Smooth muscle cell of the pulmonary artery (primary cell): Measurements from ENCODE around the gene CT45A2. TPM values are rescaled to one million over a fixed set of nuclear protein-coding genes. Genes with fewer than 3 reads are reported as not detected.

Experiments
- total RNA-seq: library from RNA; depleted of rRNA; stranded (reverse); fragments of >200 nt; gene quantifications from 2 replicates; pipeline ENCODE4 v1.2.3, GENCODE V29; 2014

CT45A2 gene, protein sequence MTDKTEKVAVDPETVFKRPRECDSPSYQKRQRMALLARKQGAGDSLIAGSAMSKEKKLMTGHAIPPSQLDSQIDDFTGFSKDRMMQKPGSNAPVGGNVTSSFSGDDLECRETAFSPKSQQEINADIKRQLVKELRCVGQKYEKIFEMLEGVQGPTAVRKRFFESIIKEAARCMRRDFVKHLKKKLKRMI
- not detected in 2 replicates for total RNA-seq

DNA sequence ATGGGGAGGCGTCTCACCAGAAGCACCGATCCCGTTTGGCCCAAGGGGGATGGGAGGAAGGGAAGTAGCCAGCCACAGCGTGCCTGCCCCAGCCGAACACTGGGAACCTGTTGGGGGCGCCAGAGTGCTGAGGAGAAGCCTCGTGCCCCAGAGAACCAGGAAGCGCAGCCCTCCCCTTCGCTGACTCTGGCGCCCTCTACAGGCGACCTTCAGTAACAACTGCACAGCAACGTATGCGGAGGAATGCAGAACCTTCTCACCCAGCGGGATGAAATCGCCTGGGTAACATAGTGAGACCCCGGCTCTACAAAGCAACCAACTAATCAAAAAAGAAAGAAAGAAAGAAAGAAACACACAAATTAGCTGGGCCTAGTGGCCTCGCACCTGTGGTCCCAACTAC lies at the start of gene CT45A2:
CT45A2 (minus strand) TSS at position 101 of the 400 bp plus-strand sequence. CDS start 3,747 bp downstream, outside the sequence.

DNA sequence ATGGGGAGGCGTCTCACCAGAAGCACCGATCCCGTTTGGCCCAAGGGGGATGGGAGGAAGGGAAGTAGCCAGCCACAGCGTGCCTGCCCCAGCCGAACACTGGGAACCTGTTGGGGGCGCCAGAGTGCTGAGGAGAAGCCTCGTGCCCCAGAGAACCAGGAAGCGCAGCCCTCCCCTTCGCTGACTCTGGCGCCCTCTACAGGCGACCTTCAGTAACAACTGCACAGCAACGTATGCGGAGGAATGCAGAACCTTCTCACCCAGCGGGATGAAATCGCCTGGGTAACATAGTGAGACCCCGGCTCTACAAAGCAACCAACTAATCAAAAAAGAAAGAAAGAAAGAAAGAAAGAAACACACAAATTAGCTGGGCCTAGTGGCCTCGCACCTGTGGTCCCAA lies 34.6 kb upstream of the CT45A2 start, which contains the start of gene CT45A8:
CT45A8 (minus strand) TSS at position 101 of the 400 bp plus-strand sequence. CDS start 3,755 bp downstream, outside the sequence.

DNA sequence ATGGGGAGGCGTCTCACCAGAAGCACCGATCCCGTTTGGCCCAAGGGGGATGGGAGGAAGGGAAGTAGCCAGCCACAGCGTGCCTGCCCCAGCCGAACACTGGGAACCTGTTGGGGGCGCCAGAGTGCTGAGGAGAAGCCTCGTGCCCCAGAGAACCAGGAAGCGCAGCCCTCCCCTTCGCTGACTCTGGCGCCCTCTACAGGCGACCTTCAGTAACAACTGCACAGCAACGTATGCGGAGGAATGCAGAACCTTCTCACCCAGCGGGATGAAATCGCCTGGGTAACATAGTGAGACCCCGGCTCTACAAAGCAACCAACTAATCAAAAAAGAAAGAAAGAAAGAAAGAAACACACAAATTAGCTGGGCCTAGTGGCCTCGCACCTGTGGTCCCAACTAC lies 17.4 kb upstream of the CT45A2 start, which contains the start of gene CT45A7:
CT45A7 (minus strand) TSS at position 101 of the 400 bp plus-strand sequence. CDS start 3,747 bp downstream, outside the sequence.

DNA sequence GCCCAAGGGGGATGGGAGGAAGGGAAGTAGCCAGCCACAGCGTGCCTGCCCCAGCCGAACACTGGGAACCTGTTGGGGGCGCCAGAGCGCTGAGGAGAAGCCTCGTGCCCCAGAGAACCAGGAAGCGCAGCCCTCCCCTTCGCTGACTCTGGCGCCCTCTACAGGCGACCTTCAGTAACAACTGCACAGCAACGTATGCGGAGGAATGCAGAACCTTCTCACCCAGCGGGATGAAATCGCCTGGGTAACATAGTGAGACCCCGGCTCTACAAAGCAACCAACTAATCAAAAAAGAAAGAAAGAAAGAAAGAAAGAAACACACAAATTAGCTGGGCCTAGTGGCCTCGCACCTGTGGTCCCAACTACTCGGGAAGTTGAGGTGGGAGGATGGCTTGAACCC lies 17.1 kb downstream of the CT45A2 start, which contains the start of gene CT45A6:
CT45A6 (minus strand) TSS at position 101 of the 400 bp plus-strand sequence. CDS start 3,794 bp downstream, outside the sequence.

DNA sequence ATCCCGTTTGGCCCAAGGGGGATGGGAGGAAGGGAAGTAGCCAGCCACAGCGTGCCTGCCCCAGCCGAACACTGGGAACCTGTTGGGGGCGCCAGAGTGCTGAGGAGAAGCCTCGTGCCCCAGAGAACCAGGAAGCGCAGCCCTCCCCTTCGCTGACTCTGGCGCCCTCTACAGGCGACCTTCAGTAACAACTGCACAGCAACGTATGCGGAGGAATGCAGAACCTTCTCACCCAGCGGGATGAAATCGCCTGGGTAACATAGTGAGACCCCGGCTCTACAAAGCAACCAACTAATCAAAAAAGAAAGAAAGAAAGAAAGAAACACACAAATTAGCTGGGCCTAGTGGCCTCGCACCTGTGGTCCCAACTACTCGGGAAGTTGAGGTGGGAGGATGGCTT lies 34.4 kb downstream of the CT45A2 start, which contains the start of gene CT45A5:
CT45A5 (minus strand) TSS at position 101 of the 400 bp plus-strand sequence. CDS start 3,774 bp downstream, outside the sequence.

DNA sequence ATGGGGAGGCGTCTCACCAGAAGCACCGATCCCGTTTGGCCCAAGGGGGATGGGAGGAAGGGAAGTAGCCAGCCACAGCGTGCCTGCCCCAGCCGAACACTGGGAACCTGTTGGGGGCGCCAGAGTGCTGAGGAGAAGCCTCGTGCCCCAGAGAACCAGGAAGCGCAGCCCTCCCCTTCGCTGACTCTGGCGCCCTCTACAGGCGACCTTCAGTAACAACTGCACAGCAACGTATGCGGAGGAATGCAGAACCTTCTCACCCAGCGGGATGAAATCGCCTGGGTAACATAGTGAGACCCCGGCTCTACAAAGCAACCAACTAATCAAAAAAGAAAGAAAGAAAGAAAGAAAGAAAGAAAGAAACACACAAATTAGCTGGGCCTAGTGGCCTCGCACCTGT lies 51.7 kb downstream of the CT45A2 start, which contains the start of gene CT45A3:
CT45A3 (minus strand) TSS at position 101 of the 400 bp plus-strand sequence. CDS start 3,747 bp downstream, outside the sequence.

Other genes with a start within 250 kb of the CT45A2 start
- not detected in 2 replicates for gene CT45A1, start 106.4 kb downstream of the CT45A2 start, total RNA-seq
- gene CT45A3, start 51.8 kb downstream of the CT45A2 start, total RNA-seq = not detected in 2 replicates
- gene CT45A5, start 34.5 kb downstream of the CT45A2 start, total RNA-seq = not detected in 2 replicates
- gene CT45A6, start 17.2 kb downstream of the CT45A2 start, total RNA-seq = not detected in 2 replicates
- gene CT45A7, start 17.3 kb upstream of the CT45A2 start, total RNA-seq = not detected in 2 replicates
- gene CT45A8, start 34.5 kb upstream of the CT45A2 start, total RNA-seq = not detected in 2 replicates
- not detected in 2 replicates for gene CT45A9, start 51.8 kb upstream of the CT45A2 start, total RNA-seq
- gene CT45A10, start 73.4 kb upstream of the CT45A2 start, total RNA-seq = not detected in 2 replicates
- gene SAGE1, start 73.7 kb upstream of the CT45A2 start, total RNA-seq = not detected in 2 replicates
- gene MMGT1, start 154.0 kb upstream of the CT45A2 start, total RNA-seq = 14.6 and 19.9 TPM in 2 replicates
- 22.8 and 26.6 TPM in 2 replicates for gene SLC9A6, start 165.4 kb upstream of the CT45A2 start, total RNA-seq